ENCODE results near the gene PUM1. TPM values are rescaled to one million over a fixed set of nuclear protein-coding genes. Genes with fewer than 3 reads are reported as not detected.

The PUM1 gene
- polyA plus RNA-seq, 4 donors, result 16.5 to 76.5 (median 23.3) TPM

DNA sequence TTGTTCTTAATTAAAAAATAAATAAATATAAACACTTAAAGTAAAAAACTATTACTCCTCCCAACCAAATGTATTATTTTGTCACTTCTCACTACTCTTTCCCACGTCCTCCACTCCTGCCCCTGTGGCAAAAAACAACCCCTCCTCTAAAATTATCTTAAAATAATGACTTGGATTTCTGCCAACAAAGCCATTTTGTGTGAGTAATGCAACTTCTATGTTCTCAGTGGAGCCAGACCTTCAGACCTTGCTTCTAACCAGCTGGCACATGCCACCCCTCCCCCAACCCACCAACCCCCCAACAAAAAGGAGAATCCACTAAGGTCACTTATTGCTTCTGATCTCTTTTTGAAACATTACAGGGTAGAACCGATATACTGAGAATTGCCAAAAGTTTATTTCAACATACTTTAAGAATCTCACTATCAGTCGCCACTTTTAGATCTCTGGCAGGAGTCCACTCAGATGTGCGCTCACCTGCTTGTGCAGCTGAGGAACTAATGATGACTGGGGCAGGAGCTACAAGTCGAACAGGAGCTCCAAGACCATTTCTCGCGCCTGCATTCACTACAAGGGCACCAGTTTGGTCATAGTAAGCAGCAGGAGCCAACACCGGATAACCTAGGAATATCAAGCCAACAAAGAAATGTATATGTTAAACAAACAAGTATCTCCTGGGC, 98.7 kb downstream of the PUM1 start:
- H3K27me3 ChIP-seq (ENCODE audit: control insufficient read depth in 3 of 3, insufficient read depth in 3 of 3, low read length in 3 of 3), result no peaks in the 10 kb centered on the region
- peak; percentile 59 to 61 for DNase-seq
- peak overlapping the region in 1 of 3 donors; percentile 31 for H3K27ac ChIP-seq (ENCODE audit: low read depth in 1 of 3, low read length in 2 of 3)
- peaks cover 0 to 13% (median 5%) of the 10 kb centered on the region in 3 donors for H3K4me1 ChIP-seq (ENCODE audit: control insufficient read depth in 3 of 3, insufficient read depth in 2 of 3, low read depth in 1 of 3, low read length in 2 of 3)
- peaks cover 17 to 37% (median 29%) of the 10 kb centered on the region in 3 donors for H3K36me3 ChIP-seq (ENCODE audit: control insufficient read depth in 3 of 3, insufficient read depth in 2 of 3, low read depth in 1 of 3, low read length in 3 of 3)
- no peaks in the 10 kb centered on the region for H3K9me3 ChIP-seq (ENCODE audit: control insufficient read depth in 2 of 2, insufficient read depth in 1 of 2, low read depth in 1 of 2, low read length in 1 of 2)
- FAIRE-seq, result no peak
- no peak overlapping the region for H3K4me3 ChIP-seq (ENCODE audit: low read depth in 1 of 3, low read length in 3 of 3)
- WGBS, 3 donors, result 30 to 65% (median 52%) methylated on average over 8 of the region's 8 CpGs

- 87 to 92% (median 90%) methylated on average over 8 of the region's 8 CpGs for WGBS, 3 donors
- no peak overlapping the region for H3K4me3 ChIP-seq (ENCODE audit: low read depth in 1 of 3, low read length in 3 of 3)
- H3K27me3 ChIP-seq (ENCODE audit: control insufficient read depth in 3 of 3, insufficient read depth in 3 of 3, low read length in 3 of 3), result no peaks in the 10 kb centered on the region
- no peak overlapping the region for H3K27ac ChIP-seq (ENCODE audit: low read depth in 1 of 3, low read length in 2 of 3)
- H3K36me3 ChIP-seq (ENCODE audit: control insufficient read depth in 3 of 3, insufficient read depth in 2 of 3, low read depth in 1 of 3, low read length in 3 of 3), result peaks cover 17 to 39% (median 29%) of the 10 kb centered on the region in 3 donors
- peaks cover 0 to 13% (median 5%) of the 10 kb centered on the region in 3 donors for H3K4me1 ChIP-seq (ENCODE audit: control insufficient read depth in 3 of 3, insufficient read depth in 2 of 3, low read depth in 1 of 3, low read length in 2 of 3)
- DNase-seq (no peak), FAIRE-seq (no peak)
- H3K9me3 ChIP-seq (ENCODE audit: control insufficient read depth in 2 of 2, insufficient read depth in 1 of 2, low read depth in 1 of 2, low read length in 1 of 2), result no peaks in the 10 kb centered on the region
Observed at GRCh38 chr1:30965924-30966599, 99.5 kb downstream of the PUM1 start.

DNA sequence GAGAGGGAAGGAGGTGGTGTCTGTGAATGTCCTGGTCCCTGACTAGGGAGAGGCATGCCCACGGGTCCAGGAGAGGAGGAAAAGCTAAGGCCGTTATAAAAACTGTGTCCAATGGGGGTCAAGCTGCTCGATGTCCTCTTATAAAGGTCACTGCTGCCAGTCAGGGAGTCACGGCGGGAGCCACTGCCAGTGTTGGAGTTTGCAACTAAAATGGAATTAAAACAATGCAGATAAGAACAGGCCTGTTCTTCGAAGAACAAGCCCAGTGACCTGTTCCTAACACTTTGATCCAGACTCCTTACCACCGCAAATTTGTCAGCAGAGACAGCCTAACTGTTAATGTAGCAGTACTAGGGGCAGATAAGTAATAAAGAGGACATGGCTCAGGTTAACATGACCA, 100.8 kb downstream of the PUM1 start:
- FAIRE-seq, result no peak
- Histone ChIP-seq H3K4me3 (ENCODE audit: low read depth in 1 of 3, low read length in 3 of 3) (no peak overlapping the region), H3K4me1 (ENCODE audit: control insufficient read depth in 3 of 3, insufficient read depth in 2 of 3, low read depth in 1 of 3, low read length in 2 of 3) (peaks cover 0 to 13% (median 5%) of the 10 kb centered on the region in 3 donors), H3K9me3 (ENCODE audit: control insufficient read depth in 2 of 2, insufficient read depth in 1 of 2, low read depth in 1 of 2, low read length in 1 of 2) (no peaks in the 10 kb centered on the region), H3K27ac (ENCODE audit: low read depth in 1 of 3, low read length in 2 of 3) (no peak overlapping the region), H3K27me3 (ENCODE audit: control insufficient read depth in 3 of 3, insufficient read depth in 3 of 3, low read length in 3 of 3) (no peaks in the 10 kb centered on the region), H3K36me3 (ENCODE audit: control insufficient read depth in 3 of 3, insufficient read depth in 2 of 3, low read depth in 1 of 3, low read length in 3 of 3) (peaks cover 17 to 41% (median 29%) of the 10 kb centered on the region in 3 donors)
- DNase-seq, result no peak
- WGBS, 3 donors, result 65 to 78% (median 76%) methylated on average over 7 of the region's 7 CpGs

DNA sequence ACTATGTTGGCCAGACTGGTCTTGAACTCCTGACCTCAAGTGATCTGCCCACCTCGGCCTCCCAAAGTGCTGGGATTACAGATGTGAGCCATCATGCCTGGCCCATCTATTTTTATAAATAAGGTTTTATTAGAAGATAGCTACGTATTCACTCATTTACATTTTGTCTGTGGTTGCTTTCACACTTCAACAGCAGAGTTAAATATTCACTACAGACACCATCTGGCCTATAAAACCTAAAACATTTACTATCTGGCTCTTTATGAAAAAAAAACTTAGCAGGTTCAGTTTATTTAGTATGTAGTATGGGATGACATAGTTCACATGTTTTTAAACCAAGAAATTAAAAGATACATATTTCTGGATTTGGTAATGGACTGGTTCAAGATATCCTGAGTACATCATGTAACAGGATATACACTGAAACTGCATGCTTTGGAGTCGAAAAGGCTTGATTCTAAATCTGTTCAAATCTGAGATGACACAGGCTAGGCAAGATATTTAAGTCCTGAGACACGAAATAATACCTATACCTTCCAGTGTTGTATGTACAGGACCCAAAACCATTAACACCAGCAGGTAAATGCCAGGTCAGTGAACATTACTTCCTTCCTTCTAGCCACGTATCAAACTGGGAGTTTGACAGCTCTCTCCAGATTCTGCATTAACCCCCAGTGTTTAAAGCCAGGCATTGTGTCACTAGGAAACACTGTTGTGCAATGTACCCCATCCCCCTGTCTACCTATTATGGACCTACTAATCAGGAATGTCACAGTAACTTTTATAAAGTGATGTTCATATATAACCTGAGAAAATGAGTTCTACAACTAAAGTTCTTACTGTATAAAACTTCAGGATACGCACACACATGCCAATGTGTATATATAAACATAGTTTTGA, 102.7 kb downstream of the PUM1 start:
- FAIRE-seq (no peak), DNase-seq (no peak)
- Histone ChIP-seq H3K36me3 (ENCODE audit: control insufficient read depth in 3 of 3, insufficient read depth in 2 of 3, low read depth in 1 of 3, low read length in 3 of 3) (peaks cover 17 to 32% (median 20%) of the 10 kb centered on the region in 3 donors), H3K9me3 (ENCODE audit: control insufficient read depth in 2 of 2, insufficient read depth in 1 of 2, low read depth in 1 of 2, low read length in 1 of 2) (no peaks in the 10 kb centered on the region), H3K4me1 (ENCODE audit: control insufficient read depth in 3 of 3, insufficient read depth in 2 of 3, low read depth in 1 of 3, low read length in 2 of 3) (peaks cover 0 to 8% (median 5%) of the 10 kb centered on the region in 3 donors), H3K27me3 (ENCODE audit: control insufficient read depth in 3 of 3, insufficient read depth in 3 of 3, low read length in 3 of 3) (no peaks in the 10 kb centered on the region), H3K27ac (ENCODE audit: low read depth in 1 of 3, low read length in 2 of 3) (no peak overlapping the region), H3K4me3 (ENCODE audit: low read depth in 1 of 3, low read length in 3 of 3) (no peak overlapping the region)
- WGBS, 3 donors, result 78 to 84% (median 79%) methylated on average over 6 of the region's 6 CpGs

GRCh38 chr1:30957560-30958222, 107.8 kb downstream of the PUM1 start:
- no peak overlapping the region for H3K4me3 ChIP-seq (ENCODE audit: low read depth in 1 of 3, low read length in 3 of 3)
- H3K4me1 ChIP-seq (ENCODE audit: control insufficient read depth in 3 of 3, insufficient read depth in 2 of 3, low read depth in 1 of 3, low read length in 2 of 3), result no peaks in the 10 kb centered on the region
- H3K27me3 ChIP-seq (ENCODE audit: control insufficient read depth in 3 of 3, insufficient read depth in 3 of 3, low read length in 3 of 3), result no peaks in the 10 kb centered on the region
- H3K36me3 ChIP-seq (ENCODE audit: control insufficient read depth in 3 of 3, insufficient read depth in 2 of 3, low read depth in 1 of 3, low read length in 3 of 3), result peaks cover 9 to 37% (median 11%) of the 10 kb centered on the region in 3 donors
- H3K9me3 ChIP-seq (ENCODE audit: control insufficient read depth in 2 of 2, insufficient read depth in 1 of 2, low read depth in 1 of 2, low read length in 1 of 2), result no peaks in the 10 kb centered on the region
- FAIRE-seq (no peak), DNase-seq (no peak)
- WGBS, 3 donors, result 83 to 87% (median 86%) methylated on average over 4 of the region's 4 CpGs
- H3K27ac ChIP-seq (ENCODE audit: low read depth in 1 of 3, low read length in 2 of 3), result no peak overlapping the region

DNA sequence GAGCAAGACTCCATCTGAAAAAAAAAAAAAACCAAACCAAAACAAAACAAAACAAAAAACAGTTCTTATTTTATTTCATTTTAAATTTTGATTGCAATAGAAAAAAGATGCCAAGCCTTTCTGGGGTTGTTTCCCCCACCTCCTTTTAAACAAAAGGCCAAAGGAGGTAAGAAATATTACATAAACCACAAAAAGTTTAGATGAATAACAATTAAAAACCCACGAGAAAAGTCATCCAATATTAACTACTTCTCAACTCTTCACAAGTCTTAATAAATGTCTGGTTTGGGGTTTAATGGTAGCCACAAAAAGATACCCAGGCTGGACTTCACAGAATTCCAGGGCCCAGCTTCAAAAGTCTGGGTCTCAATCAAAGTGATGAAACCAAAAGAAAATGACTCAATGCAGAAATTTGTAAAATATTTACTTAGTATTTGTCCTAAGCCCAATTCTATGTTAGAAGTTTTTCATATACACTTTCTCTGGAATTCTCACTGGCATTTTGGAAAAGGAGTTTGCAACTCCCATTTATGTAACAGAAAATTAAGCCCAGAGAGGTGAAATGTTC, 110.0 kb downstream of the PUM1 start:
- Histone ChIP-seq H3K36me3 (ENCODE audit: control insufficient read depth in 3 of 3, insufficient read depth in 2 of 3, low read depth in 1 of 3, low read length in 3 of 3) (peaks cover 13 to 32% (median 13%) of the 10 kb centered on the region in 3 donors), H3K9me3 (ENCODE audit: control insufficient read depth in 2 of 2, insufficient read depth in 1 of 2, low read depth in 1 of 2, low read length in 1 of 2) (no peaks in the 10 kb centered on the region), H3K27me3 (ENCODE audit: control insufficient read depth in 3 of 3, insufficient read depth in 3 of 3, low read length in 3 of 3) (no peaks in the 10 kb centered on the region), H3K4me3 (ENCODE audit: low read depth in 1 of 3, low read length in 3 of 3) (no peak overlapping the region), H3K4me1 (ENCODE audit: control insufficient read depth in 3 of 3, insufficient read depth in 2 of 3, low read depth in 1 of 3, low read length in 2 of 3) (no peaks in the 10 kb centered on the region), H3K27ac (ENCODE audit: low read depth in 1 of 3, low read length in 2 of 3) (no peak overlapping the region)
- WGBS, 3 donors, result 32 to 56% (median 45%) methylated on average over 1 of the region's 1 CpG
- DNase-seq, result no peak
- FAIRE-seq, result no peak

- Histone ChIP-seq H3K4me3 (ENCODE audit: low read depth in 1 of 3, low read length in 3 of 3) (no peak overlapping the region), H3K4me1 (ENCODE audit: control insufficient read depth in 3 of 3, insufficient read depth in 2 of 3, low read depth in 1 of 3, low read length in 2 of 3) (no peaks in the 10 kb centered on the region), H3K27ac (ENCODE audit: low read depth in 1 of 3, low read length in 2 of 3) (no peak overlapping the region), H3K9me3 (ENCODE audit: control insufficient read depth in 2 of 2, insufficient read depth in 1 of 2, low read depth in 1 of 2, low read length in 1 of 2) (no peaks in the 10 kb centered on the region), H3K36me3 (ENCODE audit: control insufficient read depth in 3 of 3, insufficient read depth in 2 of 3, low read depth in 1 of 3, low read length in 3 of 3) (peaks cover 15 to 33% (median 21%) of the 10 kb centered on the region in 3 donors), H3K27me3 (ENCODE audit: control insufficient read depth in 3 of 3, insufficient read depth in 3 of 3, low read length in 3 of 3) (no peaks in the 10 kb centered on the region)
- 92 to 96% (median 95%) methylated on average over 11 of the region's 11 CpGs for whole genome bisulfite sequencing, 3 donors
- FAIRE-seq (no peak), DNase-seq (no peak)
Observed at GRCh38 chr1:30953685-30954084, 111.8 kb downstream of the PUM1 start.
